22Rv1 (cell line): ENCODE results near the gene ALLC.

Experiments used
- H3K27ac ChIP-seq: fragments of 450-650 bp; 2 replicates; pipeline ENCODE4 v1.5.1; 2017
- CTCF ChIP-seq: fragments of 450-650 bp; IDR thresholded peaks from 2 replicates; pipeline ENCODE4 v1.5.1; 2017; ENCODE audit warnings: mild to moderate bottlenecking
- ZFX ChIP-seq: fragments of 450-650 bp; IDR thresholded peaks from 2 replicates; pipeline ENCODE4 v1.6.1; 2017; ENCODE audit warnings: antibody characterized with exemption, borderline replicate concordance

The ALLC gene

GRCh38 chr2:3643371-3644245 is 14.4 kb upstream of the ALLC start:
- no peak overlapping the region for H3K27ac ChIP-seq
- no peak for TF ChIP-seq CTCF

- H3K27ac ChIP-seq, result no peak overlapping the region
- no peak for TF ChIP-seq ZFX
These were observed 13.8 kb upstream of the ALLC start for GRCh38 chr2:3644246-3644525.

GRCh38 chr2:3644891-3645605 is 13.0 kb upstream of the ALLC start:
- no peak overlapping the region for H3K27ac ChIP-seq
- no peak for TF ChIP-seq ZFX
- TF ChIP-seq CTCF, result no peak

- no peak overlapping the region for H3K27ac ChIP-seq
- TF ChIP-seq ZFX, result no peak
- TF ChIP-seq CTCF, result no peak
These were observed 12.1 kb upstream of the ALLC start for GRCh38 chr2:3645745-3646389.

- H3K27ac ChIP-seq, result no peak overlapping the region
- TF ChIP-seq ZFX, result no peak
- no peak for TF ChIP-seq CTCF
These were observed 11.6 kb upstream of the ALLC start for GRCh38 chr2:3646446-3646845.

GRCh38 chr2:3647246-3647645 is 10.8 kb upstream of the ALLC start:
- H3K27ac ChIP-seq, result no peak overlapping the region
- no peak for TF ChIP-seq ZFX
- TF ChIP-seq CTCF, result no peak

GRCh38 chr2:3647831-3648651 is 10.0 kb upstream of the ALLC start:
- no peak overlapping the region for H3K27ac ChIP-seq
- TF ChIP-seq ZFX (no peak), CTCF (no peak)
